ENCODE results near the gene ATP2B3. TPM values are rescaled to one million over a fixed set of nuclear protein-coding genes. Genes with fewer than 3 reads are reported as not detected.

The ATP2B3 gene
- total RNA-seq, 4 donors from 2014 or later = 0.09 to 3.5 TPM; not detected in 2

GRCh38 chrX:153488231-153488914 lies 29.1 kb upstream of the ATP2B3 start:
- peaks cover 0 to 7% of the 10 kb centered on the region in 2 donors for H3K4me1 ChIP-seq
- H3K9me3 ChIP-seq = no peaks in the 10 kb centered on the region
- DNase-seq = no peak
- intact Hi-C loops (cut with DNase I; ENCODE audit: low total_unique reads) = no loop called here
- no peaks in the 10 kb centered on the region for H3K27me3 ChIP-seq
- H3K4me3 ChIP-seq = no peak overlapping the region
- peak overlapping the region; percentile 52 for H3K27ac ChIP-seq
- no peak for TF ChIP-seq CTCF (IDR thresholded peaks at IDR 0.05)
- TF ChIP-seq POLR2A (IDR thresholded peaks at IDR 0.05) = no peak
- H3K36me3 ChIP-seq = no peaks in the 10 kb centered on the region

- intact Hi-C loops (cut with DNase I; ENCODE audit: low total_unique reads) = no loop called here
- no peak for DNase-seq
- no peaks in the 10 kb centered on the region for H3K27me3 ChIP-seq
- no peaks in the 10 kb centered on the region for H3K9me3 ChIP-seq
- peaks cover 0 to 7% of the 10 kb centered on the region in 2 donors for H3K4me1 ChIP-seq
- no peak overlapping the region for H3K27ac ChIP-seq
- TF ChIP-seq POLR2A (IDR thresholded peaks at IDR 0.05) (no peak), CTCF (IDR thresholded peaks at IDR 0.05) (no peak)
- no peaks in the 10 kb centered on the region for H3K36me3 ChIP-seq
- H3K4me3 ChIP-seq = no peak overlapping the region
These were observed 27.1 kb upstream of the ATP2B3 start for GRCh38 chrX:153490217-153490930.

GRCh38 chrX:153491351-153491914 lies 26.0 kb upstream of the ATP2B3 start:
- intact Hi-C loops (cut with DNase I; ENCODE audit: low total_unique reads) = no loop called here
- Histone ChIP-seq H3K4me3 (no peak overlapping the region), H3K9me3 (no peaks in the 10 kb centered on the region), H3K27ac (peak overlapping the region; percentile 21 to 24), H3K27me3 (no peaks in the 10 kb centered on the region), H3K36me3 (no peaks in the 10 kb centered on the region), H3K4me1 (peaks cover 0 to 7% of the 10 kb centered on the region in 2 donors)
- no peak for TF ChIP-seq POLR2A (IDR thresholded peaks at IDR 0.05)
- DNase-seq = no peak

- no peaks in the 10 kb centered on the region for H3K27me3 ChIP-seq
- no peaks in the 10 kb centered on the region for H3K9me3 ChIP-seq
- DNase-seq = no peak
- no peak for TF ChIP-seq POLR2A (IDR thresholded peaks at IDR 0.05)
- no peak for TF ChIP-seq CTCF (IDR thresholded peaks at IDR 0.05)
- no peaks in the 10 kb centered on the region for H3K36me3 ChIP-seq
- intact Hi-C loops (cut with DNase I; ENCODE audit: low total_unique reads) = no loop called here
- peak overlapping the region; percentile 21 to 24 for H3K27ac ChIP-seq
- H3K4me1 ChIP-seq = peaks cover 0 to 7% of the 10 kb centered on the region in 2 donors
- H3K4me3 ChIP-seq = no peak overlapping the region
These were observed 25.5 kb upstream of the ATP2B3 start for GRCh38 chrX:153491918-153492317.

- intact Hi-C loops (cut with DNase I; ENCODE audit: low total_unique reads) = no loop called here
- TF ChIP-seq CTCF (IDR thresholded peaks at IDR 0.05) = no peak
- no peak for TF ChIP-seq POLR2A (IDR thresholded peaks at IDR 0.05)
- H3K27me3 ChIP-seq = no peaks in the 10 kb centered on the region
These were observed 24.9 kb upstream of the ATP2B3 start for GRCh38 chrX:153492543-153492942.

More at GRCh38 chrX:153492543-153492942, 24.9 kb upstream of the ATP2B3 start:
- H3K9me3 ChIP-seq = no peaks in the 10 kb centered on the region
- H3K4me1 ChIP-seq = peaks cover 0 to 7% of the 10 kb centered on the region in 2 donors
- no peak overlapping the region for H3K4me3 ChIP-seq
- no peak for DNase-seq
- no peaks in the 10 kb centered on the region for H3K36me3 ChIP-seq
- no peak overlapping the region for H3K27ac ChIP-seq
